Breast epithelium (tissue), 3 donors: ENCODE results near the gene CDK5R1.

ENCODE experiments used
- CTCF ChIP-seq, 3 donors: fragments of 450-650 bp; IDR thresholded peaks; one replicate each; pipeline ENCODE4 v1.5.1; 2016 to 2017; ENCODE audit warnings: antibody characterized with exemption in 3 of 3, mild to moderate bottlenecking in 3 of 3, moderate library complexity in 3 of 3
- POLR2AphosphoS5 ChIP-seq, 3 donors: sonication (generic); formaldehyde crosslinking; IDR thresholded peaks; one replicate each; pipeline ENCODE4 v1.6.1; 2017; ENCODE audit warnings: antibody characterized with exemption in 3 of 3

GRCh38 chr17:32477220-32477619 lies 9.6 kb upstream of the CDK5R1 start:
- TF ChIP-seq POLR2AphosphoS5 (IDR thresholded peaks at IDR 0.05): no peak
- TF ChIP-seq CTCF (IDR thresholded peaks at IDR 0.05): no peak
